GM23248 (cell line): ENCODE data around the gene CASQ1.

Experiments used
- EZH2 ChIP-seq: fragments of 200-600 bp; sonication (generic); IDR thresholded peaks from 2 replicates; pipeline ENCODE4 v1.6.1; 2018; ENCODE audit warnings: antibody characterized with exemption, mild to moderate bottlenecking; ENCODE audit not compliant: insufficient read depth, poor library complexity, severe bottlenecking
- EZH2phosphoT487 ChIP-seq: fragments of 200-600 bp; sonication (generic); IDR thresholded peaks from 2 replicates; pipeline ENCODE4 v1.6.1; 2018; ENCODE audit warnings: antibody characterized with exemption, moderate library complexity, mild to moderate bottlenecking, low read depth; ENCODE audit not compliant: insufficient read depth

GRCh38 chr1:160193091-160193819 lies 2.9 kb downstream of the CASQ1 start:
- TF ChIP-seq EZH2phosphoT487: no peak
- TF ChIP-seq EZH2: no peak
